ENCODE measurements around the gene GNAI3. TPM values are rescaled to one million over a fixed set of nuclear protein-coding genes. Genes with fewer than 3 reads are reported as not detected.

The GNAI3 gene
- total RNA-seq, 1 experiment from 2014 or later = 9.9 TPM

GRCh38 chr1:109619576-109620400 lies 71.4 kb downstream of the GNAI3 start, which contains the start of the genes AMPD2 and GNAT2:
TSS of gene AMPD2 (plus strand) at chr1:109619837. CDS start at chr1:109621176, 1,339 bp downstream.
TSS of gene GNAT2 (minus strand) at chr1:109619616. CDS start at chr1:109612870, 6,746 bp downstream.
- H3K9me3 ChIP-seq (ENCODE audit: control insufficient read depth, low read depth, low read length) = no peaks in the 10 kb centered on the region
- H3K27ac Mint-ChIP-seq = peak within 1 kb of the TSS; percentile 67 to 96 (median 95)
- peaks cover 6% of the 10 kb centered on the region; the same call in 1 of the 2 replicates for H3K79me2 ChIP-seq (ENCODE audit: insufficient read depth, low read length)
- peaks cover 12% of the 10 kb centered on the region for H3K23me2 ChIP-seq (ENCODE audit: insufficient read length, low read depth, low read length, poor library complexity, severe bottlenecking)
- H3K4me2 ChIP-seq (ENCODE audit: insufficient read depth, insufficient read length, low read length) = peak within 1 kb of the TSS; percentile 97
- H3K27me3 ChIP-seq (ENCODE audit: insufficient read depth, low read length) = no peaks in the 10 kb centered on the region
- peak within 1 kb of the TSS; percentile 93 to 94 for H3K4me3 Mint-ChIP-seq
- peak within 1 kb of the TSS; percentile 45 for H3K18ac ChIP-seq (ENCODE audit: insufficient read length, low read depth, low read length)
- H4K91ac ChIP-seq (ENCODE audit: insufficient read length, low read depth, low read length) = no peak within 1 kb of the TSS
- peak within 1 kb of the TSS; percentile 84 for H3K14ac ChIP-seq (ENCODE audit: insufficient read depth, low read length)
- H3K9me3 Mint-ChIP-seq = no peaks in the 10 kb centered on the region
- peaks cover 37 to 49% of the 10 kb centered on the region in 2 experiments for H3K4me1 Mint-ChIP-seq
- H3K4me1 ChIP-seq (ENCODE audit: insufficient read depth, low read length) = no peaks in the 10 kb centered on the region; the same call in 1 of the 2 replicates
- H3K23ac ChIP-seq (ENCODE audit: insufficient read length, low read depth, low read length) = no peak within 1 kb of the TSS
- H2AFZ ChIP-seq (ENCODE audit: low read length) = peak within 1 kb of the TSS; percentile 10
- no peaks in the 10 kb centered on the region; a peak in 1 of 7 replicates for H3K36me3 Mint-ChIP-seq (ENCODE audit: insufficient read depth in 1 of 3, low read depth in 3 of 3)
- H3K9ac ChIP-seq (ENCODE audit: extremely low read depth, insufficient read length, low read length) = peak within 1 kb of the TSS; percentile 71
- H4K8ac ChIP-seq (replicated peaks; ENCODE audit: insufficient read length, low read depth, low read length) = no peak within 1 kb of the TSS
- no peak within 1 kb of the TSS for H4K5ac ChIP-seq (ENCODE audit: insufficient read length, low read depth, low read length)
- no peak within 1 kb of the TSS for H3T11ph ChIP-seq (ENCODE audit: low read length)
- H3K4ac ChIP-seq (ENCODE audit: low read depth, low read length) = no peak within 1 kb of the TSS; the same call in 1 of the 2 replicates
- H2BK15ac ChIP-seq (ENCODE audit: low read depth, low read length) = no peak within 1 kb of the TSS
- no peak within 1 kb of the TSS for H2BK120ac ChIP-seq (ENCODE audit: low read depth, low read length, poor library complexity, severe bottlenecking)
- H2AK5ac ChIP-seq (ENCODE audit: insufficient read length, low read length) = no peak within 1 kb of the TSS
- peaks cover 2% of the 10 kb centered on the region for H4K20me1 ChIP-seq (ENCODE audit: control insufficient read depth, insufficient read depth, insufficient read length)
- H2BK12ac ChIP-seq (ENCODE audit: insufficient read length, low read depth, low read length) = no peak within 1 kb of the TSS
- no peak within 1 kb of the TSS for H2BK5ac ChIP-seq (ENCODE audit: insufficient read length, low read length)
- H2BK20ac ChIP-seq (ENCODE audit: low read depth, low read length, poor library complexity, severe bottlenecking) = no peak within 1 kb of the TSS
- H3K27ac ChIP-seq (ENCODE audit: insufficient read length, low read depth, low read length) = no peak within 1 kb of the TSS
- WGBS (ENCODE audit: extremely low coverage, insufficient read length, low lambda C conversion rate) = no CpG with 5 or more reads among the region's 47 CpGs
- H3K56ac ChIP-seq (ENCODE audit: insufficient read length, low read depth, low read length) = no peak within 1 kb of the TSS
- peak; percentile 80 for DNase-seq
- H3K79me1 ChIP-seq (ENCODE audit: insufficient read depth, low read depth, low read length, poor library complexity, severe bottlenecking) = no peaks in the 10 kb centered on the region
- TF ChIP-seq CTCF (conservative IDR thresholded peaks at IDR 0.05) = no peak
- no peaks in the 10 kb centered on the region; the same call in 1 of the 2 replicates for H3K27me3 Mint-ChIP-seq (ENCODE audit: low read depth)

Measured in H9 (cell line).